HS-27A (cell line): ENCODE measurements around the gene MRPL18.

Experiments used
- DNase-seq: peaks from one replicate; pipeline ENCODE4 v3.0.0-alpha.2; 2012; ENCODE audit warnings: low read depth, missing footprints

MRPL18 gene

DNA sequence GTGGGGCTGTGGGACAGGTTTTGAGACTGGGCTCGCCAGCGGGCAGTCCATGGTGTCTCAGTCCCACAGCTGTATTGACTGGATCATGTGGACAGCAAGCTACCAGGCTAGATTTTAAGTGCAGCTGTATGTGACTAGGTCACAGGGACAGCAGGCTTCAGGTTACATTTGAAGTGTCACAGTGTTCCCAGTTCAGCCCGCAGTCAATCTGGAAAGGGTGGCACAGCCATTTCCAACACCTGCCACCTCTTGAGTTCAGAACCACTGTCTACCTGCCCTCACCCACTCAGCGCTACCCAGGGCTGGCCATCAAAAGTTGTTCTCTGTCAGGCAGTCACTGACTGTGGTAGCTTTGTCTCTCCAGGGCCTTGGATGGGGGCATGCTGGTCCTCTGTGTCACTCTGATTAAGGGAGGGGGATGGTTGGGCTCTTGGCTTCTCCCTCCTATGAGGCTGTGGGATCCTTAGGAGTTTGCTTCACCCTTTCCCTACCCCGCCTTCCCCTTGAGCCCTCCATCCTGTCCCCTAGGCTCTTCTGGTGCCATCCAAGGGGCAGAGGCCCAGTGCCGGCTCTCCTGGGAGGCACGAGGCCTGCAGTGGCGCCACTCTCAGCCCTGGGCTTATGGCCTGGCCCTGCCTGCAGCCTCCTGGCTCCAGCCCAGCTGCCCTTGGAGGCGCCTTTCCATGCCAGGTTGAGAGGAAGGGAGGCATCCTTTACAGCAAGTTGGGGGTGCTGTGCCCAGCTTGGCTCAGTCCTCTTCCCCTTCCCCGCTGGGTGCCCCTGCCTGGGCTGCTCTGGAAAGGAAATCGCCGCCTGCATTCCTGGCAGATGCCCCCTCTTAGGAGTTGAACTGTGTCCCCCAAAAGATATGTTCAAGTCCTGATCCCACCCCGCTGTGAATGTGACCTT is 54.7 kb downstream of the MRPL18 start:
- no peak for DNase-seq
